IPS-18a (cell line): ENCODE data around the gene RAP1A.
"Not testable (repeated sequence)": the region's sequence is repeated elsewhere in the genome, so short reads cannot be mapped to it uniquely, and the experiment has no call there.

ENCODE experiments used
- H3K27ac ChIP-seq: one replicate; pipeline ENCODE4 v1.5.1; 2013; ENCODE audit warnings: low read length
- H3K27me3 ChIP-seq: one replicate; pipeline ENCODE4 v1.6.1; 2013; ENCODE audit warnings: mild to moderate bottlenecking, low read length; ENCODE audit not compliant: control insufficient read depth, insufficient read depth
- H3K36me3 ChIP-seq: one replicate; pipeline ENCODE4 v1.6.1; 2013; ENCODE audit warnings: low read depth, low read length; ENCODE audit not compliant: control insufficient read depth
- H3K4me1 ChIP-seq: one replicate; pipeline ENCODE4 v1.6.1; 2013; ENCODE audit warnings: low read depth, low read length; ENCODE audit not compliant: control insufficient read depth
- H3K4me3 ChIP-seq: one replicate; pipeline ENCODE4 v1.5.1; 2013; ENCODE audit warnings: low read length
- H3K9ac ChIP-seq: one replicate; pipeline ENCODE4 v1.6.1; 2013; ENCODE audit warnings: mild to moderate bottlenecking, low read length, moderate library complexity
- H3K9me3 ChIP-seq: one replicate; pipeline ENCODE4 v1.6.1; 2013; ENCODE audit warnings: low read depth, low read length; ENCODE audit not compliant: control insufficient read depth

The RAP1A gene

DNA sequence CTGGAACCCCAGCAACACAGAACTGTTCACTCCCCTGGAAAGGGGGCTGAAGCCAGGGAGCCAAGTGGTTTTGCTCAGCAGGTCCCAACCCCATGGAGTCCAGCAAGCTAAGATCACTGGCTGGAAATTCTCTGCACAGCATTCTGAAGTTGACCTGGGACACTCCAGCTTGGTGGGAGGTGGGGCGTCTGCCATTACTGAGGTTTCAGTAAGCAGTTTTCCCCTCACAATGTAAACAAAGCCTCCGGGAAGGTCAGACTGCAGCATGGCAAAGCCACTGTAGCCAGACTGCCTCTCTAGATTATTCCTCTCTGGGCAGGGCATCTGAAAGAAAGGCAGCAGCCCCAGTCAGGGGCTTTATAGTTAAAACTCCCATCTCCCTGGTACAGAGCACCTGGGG lies 60.0 kb downstream of the RAP1A start:
- no peaks in the 10 kb centered on the region for H3K4me1 ChIP-seq
- H3K4me3 ChIP-seq: no peak overlapping the region
- no peaks in the 10 kb centered on the region for H3K27me3 ChIP-seq
- no peaks in the 10 kb centered on the region for H3K36me3 ChIP-seq
- H3K9ac ChIP-seq: no peak overlapping the region
- peaks cover 2% of the 10 kb centered on the region for H3K9me3 ChIP-seq
- no peak overlapping the region for H3K27ac ChIP-seq

DNA sequence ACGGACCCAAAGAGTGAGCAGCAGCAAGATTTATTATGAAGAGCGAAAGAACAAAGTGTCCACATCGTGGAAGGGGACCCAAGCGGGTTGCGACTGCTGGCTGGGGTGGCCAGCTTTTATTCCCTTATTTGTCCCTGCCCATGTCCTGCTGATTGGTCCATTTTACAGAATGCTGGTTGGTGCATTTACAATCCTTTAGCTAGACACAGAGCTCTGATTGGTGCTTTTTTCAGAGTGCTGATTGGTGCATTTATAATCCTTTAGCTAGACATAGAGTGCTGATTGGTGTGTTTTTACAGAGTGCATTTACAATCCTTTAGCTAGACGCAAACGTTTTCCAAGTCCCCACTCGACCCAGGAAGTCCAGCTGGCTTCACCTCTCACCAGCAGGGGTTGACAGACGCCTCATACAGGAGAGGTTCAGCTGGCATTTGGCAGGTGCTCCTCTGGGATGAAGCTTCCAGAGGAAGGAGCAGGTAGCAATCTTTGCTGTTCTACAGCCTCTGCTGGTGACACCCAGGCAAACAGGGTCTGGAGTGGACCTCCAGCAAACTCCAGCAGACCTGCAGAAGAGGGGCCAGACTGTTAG lies 60.7 kb downstream of the RAP1A start:
- H3K9me3 ChIP-seq, H3K9ac ChIP-seq, H3K36me3 ChIP-seq, H3K27ac ChIP-seq, H3K4me3 ChIP-seq, H3K4me1 ChIP-seq, H3K27me3 ChIP-seq: not testable (repeated sequence)

DNA sequence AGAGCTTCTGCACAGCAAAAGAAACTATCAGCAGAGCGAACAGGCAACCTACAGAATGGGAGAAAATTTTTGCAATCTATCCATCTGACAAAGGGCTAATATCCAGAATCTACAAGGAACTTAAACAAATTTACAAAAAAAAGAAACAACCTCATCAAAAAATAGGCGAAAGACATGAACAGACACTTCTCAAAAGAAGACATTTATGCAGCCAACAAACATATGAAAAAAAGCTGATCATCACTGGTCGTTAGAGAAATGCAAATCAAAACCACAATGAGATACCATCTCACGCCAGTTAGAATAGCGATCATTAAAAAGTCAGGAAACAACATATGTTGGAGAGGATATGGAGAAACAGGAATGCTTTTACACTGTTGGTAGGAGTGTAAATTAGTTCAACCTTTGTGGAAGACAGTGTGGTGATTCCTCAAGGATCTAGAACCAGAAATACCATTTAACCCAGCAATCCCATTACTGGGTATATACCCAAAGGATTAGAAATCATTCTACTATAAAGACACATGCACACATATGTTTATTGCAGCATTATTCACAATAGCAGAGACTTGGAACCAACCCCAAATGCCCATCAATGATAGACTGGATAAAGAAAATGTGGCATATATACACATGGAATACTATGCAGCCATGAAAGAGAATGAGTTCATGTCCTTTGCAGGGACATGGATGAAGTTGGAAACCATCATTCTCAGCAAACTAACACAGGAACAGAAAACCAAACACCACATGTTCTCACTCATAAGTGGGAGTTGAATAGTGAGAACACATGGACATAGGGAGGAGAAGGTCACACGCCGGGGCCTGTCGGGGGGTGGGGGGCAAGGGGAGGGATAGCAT lies 65.9 kb downstream of the RAP1A start:
- H3K27ac ChIP-seq, H3K27me3 ChIP-seq, H3K9me3 ChIP-seq, H3K9ac ChIP-seq, H3K4me3 ChIP-seq, H3K36me3 ChIP-seq, H3K4me1 ChIP-seq: not testable (repeated sequence)

DNA sequence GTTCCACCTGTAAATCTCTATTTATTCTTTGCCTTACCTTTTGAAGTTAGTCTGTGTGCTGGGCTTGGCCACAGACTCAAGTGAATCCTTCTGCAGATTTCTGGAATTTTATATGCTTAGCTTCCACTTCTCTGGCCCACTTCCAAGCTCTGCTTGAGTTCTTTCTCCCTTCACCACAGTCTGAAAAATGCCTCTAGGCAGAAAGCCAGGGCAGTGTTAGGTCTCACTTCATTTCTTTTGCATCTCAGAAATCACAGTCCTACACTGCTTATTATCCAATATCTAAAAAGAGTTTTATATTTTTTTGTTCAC lies 70.7 kb downstream of the RAP1A start:
- no peak overlapping the region for H3K4me3 ChIP-seq
- H3K9me3 ChIP-seq: no peaks in the 10 kb centered on the region
- no peaks in the 10 kb centered on the region for H3K4me1 ChIP-seq
- H3K27me3 ChIP-seq: no peaks in the 10 kb centered on the region
- no peak overlapping the region for H3K27ac ChIP-seq
- H3K9ac ChIP-seq: no peak overlapping the region
- peaks cover 2% of the 10 kb centered on the region for H3K36me3 ChIP-seq

DNA sequence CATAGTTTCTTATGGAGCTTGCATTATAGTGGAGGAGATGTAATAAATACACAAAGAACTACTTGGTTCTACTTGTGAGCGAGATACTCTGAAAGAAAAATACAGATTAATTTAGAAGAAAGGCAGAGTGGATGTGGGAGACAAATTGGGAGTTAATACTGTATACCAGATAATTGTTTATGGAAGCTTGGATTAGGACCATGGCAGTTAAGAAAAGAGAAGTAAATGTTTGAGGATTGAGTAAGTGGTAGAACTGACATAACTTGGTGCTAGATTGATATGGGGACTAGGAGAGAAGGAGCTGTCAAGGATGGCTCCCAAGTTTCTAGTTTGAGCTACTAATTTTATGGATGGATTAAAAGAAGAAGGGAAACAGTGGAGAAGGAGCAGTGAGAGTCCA lies 72.3 kb downstream of the RAP1A start:
- peaks cover 3% of the 10 kb centered on the region for H3K36me3 ChIP-seq
- H3K4me3 ChIP-seq: no peak overlapping the region
- no peaks in the 10 kb centered on the region for H3K9me3 ChIP-seq
- H3K27ac ChIP-seq: no peak overlapping the region
- no peaks in the 10 kb centered on the region for H3K27me3 ChIP-seq
- H3K9ac ChIP-seq: no peak overlapping the region
- no peaks in the 10 kb centered on the region for H3K4me1 ChIP-seq

DNA sequence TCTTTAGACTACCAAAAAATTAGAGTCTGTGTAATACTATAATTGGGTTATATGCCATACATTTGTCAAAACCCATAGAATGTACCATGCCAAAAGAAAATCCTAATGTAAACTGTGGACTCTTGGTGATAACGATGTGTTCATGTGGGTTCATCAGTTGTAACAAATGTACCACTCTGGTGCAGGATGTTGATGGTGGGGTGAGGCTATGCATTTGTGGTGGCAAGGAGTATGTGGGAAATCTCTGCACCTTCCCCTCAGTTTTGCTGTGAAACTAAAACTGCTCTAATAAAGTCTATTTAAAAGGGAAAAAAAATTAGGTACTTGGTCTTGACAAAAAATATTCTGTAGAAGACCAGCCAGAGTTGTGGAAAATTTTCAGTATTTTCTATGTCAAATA lies 76.2 kb downstream of the RAP1A start:
- no peaks in the 10 kb centered on the region for H3K4me1 ChIP-seq
- no peak overlapping the region for H3K27ac ChIP-seq
- H3K9ac ChIP-seq: no peak overlapping the region
- peaks cover 28% of the 10 kb centered on the region for H3K36me3 ChIP-seq
- H3K4me3 ChIP-seq: no peak overlapping the region
- H3K27me3 ChIP-seq: no peaks in the 10 kb centered on the region
- no peaks in the 10 kb centered on the region for H3K9me3 ChIP-seq

DNA sequence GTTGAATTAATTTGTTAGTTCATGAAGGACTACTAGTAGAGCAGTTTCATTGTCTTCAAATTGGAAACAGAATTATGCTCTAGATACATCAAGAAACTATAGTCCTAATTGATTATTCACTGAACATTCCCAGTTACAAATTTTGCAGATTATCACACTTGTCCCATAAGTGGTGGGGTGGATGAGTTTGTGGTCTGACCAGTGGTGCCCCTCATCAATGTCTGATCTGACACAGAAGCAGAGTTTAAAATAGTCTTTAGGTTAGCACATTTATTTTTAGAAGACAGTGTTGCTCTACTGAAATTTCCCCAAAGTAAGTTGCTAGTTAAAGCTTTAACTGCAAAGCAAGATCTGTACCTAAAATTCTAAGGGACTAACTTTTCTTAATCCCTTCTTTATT lies 76.7 kb downstream of the RAP1A start:
- H3K4me3 ChIP-seq: no peak overlapping the region
- H3K9ac ChIP-seq: no peak overlapping the region
- H3K27me3 ChIP-seq: no peaks in the 10 kb centered on the region
- no peaks in the 10 kb centered on the region for H3K4me1 ChIP-seq
- no peaks in the 10 kb centered on the region for H3K9me3 ChIP-seq
- H3K36me3 ChIP-seq: peaks cover 28% of the 10 kb centered on the region
- no peak overlapping the region for H3K27ac ChIP-seq

DNA sequence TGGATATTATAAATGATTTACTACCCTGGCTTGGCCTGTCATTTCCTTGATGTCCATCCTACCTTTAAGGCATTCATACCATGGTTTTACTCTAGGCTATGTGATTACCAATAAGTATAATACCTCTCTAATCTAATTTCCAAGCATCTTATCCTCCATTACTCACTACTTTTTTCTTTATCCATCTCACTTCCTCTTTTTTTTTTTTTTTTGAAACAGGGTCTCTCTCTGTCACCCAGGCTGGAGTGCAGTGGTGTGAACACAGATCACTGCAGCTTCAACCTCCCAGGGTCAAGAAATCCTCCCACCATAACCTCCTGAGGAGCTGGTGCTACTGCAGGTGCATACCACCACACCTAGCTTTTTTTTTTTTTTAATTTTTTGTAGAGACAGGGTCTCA lies 79.7 kb downstream of the RAP1A start:
- Histone ChIP-seq H3K27me3 (no peaks in the 10 kb centered on the region), H3K27ac (no peak overlapping the region), H3K4me1 (no peaks in the 10 kb centered on the region), H3K9me3 (no peaks in the 10 kb centered on the region), H3K36me3 (peaks cover 36% of the 10 kb centered on the region), H3K9ac (no peak overlapping the region), H3K4me3 (no peak overlapping the region)

DNA sequence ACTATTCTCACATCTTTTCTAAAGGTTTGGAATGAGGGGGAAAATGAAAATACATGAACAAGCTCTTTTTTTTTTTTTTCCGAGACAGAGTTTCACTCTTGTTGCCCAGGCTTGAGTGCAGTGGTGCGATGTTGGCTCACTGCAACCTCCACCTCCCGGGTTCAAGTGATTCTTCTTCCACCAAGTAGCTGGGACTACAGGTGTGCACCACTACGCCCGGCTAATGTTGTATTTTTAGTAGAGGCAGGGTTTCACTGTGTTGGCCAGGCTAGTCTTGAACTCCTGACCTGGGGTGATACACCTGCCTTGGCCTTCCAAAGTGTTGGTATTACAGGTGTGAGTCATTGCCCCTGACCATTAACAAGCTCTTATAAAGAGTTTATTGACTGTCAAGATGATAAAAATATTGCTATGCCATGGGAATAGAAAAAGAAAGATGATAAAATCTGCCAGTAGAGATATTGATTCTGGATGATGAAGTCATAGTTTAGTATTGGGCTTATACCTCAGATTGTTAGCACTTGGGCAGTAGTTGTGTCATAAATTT lies 83.0 kb downstream of the RAP1A start:
- Histone ChIP-seq H3K36me3 (peaks cover 44% of the 10 kb centered on the region), H3K4me1 (no peaks in the 10 kb centered on the region), H3K9ac (no peak overlapping the region), H3K27ac (no peak overlapping the region), H3K4me3 (no peak overlapping the region), H3K27me3 (no peaks in the 10 kb centered on the region), H3K9me3 (no peaks in the 10 kb centered on the region)

DNA sequence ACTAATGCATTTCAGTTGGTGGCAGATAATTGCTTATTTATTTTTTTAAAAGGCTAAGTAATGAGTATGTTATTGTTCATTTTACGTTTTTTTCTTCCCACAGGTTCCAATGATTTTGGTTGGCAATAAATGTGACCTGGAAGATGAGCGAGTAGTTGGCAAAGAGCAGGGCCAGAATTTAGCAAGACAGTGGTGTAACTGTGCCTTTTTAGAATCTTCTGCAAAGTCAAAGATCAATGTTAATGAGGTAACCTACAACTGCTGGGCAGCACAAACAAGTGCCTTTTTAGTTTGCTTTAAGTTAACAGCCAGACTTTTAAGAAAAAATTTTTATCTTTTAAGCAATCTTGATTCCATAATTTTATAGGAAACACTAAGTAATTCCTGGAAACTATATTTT lies 84.7 kb downstream of the RAP1A start:
- Histone ChIP-seq H3K36me3 (peaks cover 50% of the 10 kb centered on the region), H3K9me3 (no peaks in the 10 kb centered on the region), H3K4me3 (no peak overlapping the region), H3K4me1 (no peaks in the 10 kb centered on the region), H3K27me3 (no peaks in the 10 kb centered on the region), H3K9ac (no peak overlapping the region), H3K27ac (no peak overlapping the region)

DNA sequence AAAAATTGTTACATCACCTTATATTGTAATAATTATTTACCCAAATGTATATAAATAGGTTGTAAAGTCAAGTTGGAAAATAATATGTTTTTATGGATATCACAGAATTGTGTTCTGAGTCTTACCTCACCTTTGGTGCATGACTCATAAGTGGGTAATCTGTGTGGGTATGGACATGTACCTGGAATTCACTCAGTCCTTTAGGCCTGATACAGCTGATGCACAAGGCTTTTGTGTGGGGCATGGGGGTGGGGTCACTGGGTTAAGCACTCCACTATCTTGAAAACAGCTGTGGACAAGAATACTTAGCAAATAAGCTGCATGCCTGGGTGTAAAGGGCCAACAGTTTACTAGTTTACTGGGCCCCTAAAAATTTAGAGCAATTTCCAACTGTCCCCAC lies 85.2 kb downstream of the RAP1A start:
- Histone ChIP-seq H3K9ac (no peak overlapping the region), H3K4me3 (no peak overlapping the region), H3K27me3 (no peaks in the 10 kb centered on the region), H3K9me3 (no peaks in the 10 kb centered on the region), H3K27ac (no peak overlapping the region), H3K36me3 (peaks cover 46% of the 10 kb centered on the region), H3K4me1 (no peaks in the 10 kb centered on the region)

DNA sequence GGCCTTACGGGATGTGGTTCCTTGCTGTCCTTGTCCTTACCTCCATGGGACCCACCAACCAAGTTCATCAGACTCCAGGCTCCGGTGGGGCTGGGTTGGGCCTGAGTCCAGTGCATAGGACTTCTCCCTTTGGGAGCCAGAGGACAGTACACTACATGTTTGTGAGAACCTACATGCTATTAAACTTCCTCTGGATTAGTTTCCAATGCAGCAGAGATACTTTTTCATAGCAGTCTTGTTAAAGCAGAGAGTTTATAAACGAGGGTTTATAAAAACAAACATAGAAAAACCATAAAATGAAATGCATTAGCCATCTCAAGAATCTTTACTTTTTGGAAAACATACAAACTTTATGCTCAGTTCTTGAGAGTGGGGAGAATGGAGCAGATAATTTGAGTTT lies 86.3 kb downstream of the RAP1A start:
- no peaks in the 10 kb centered on the region for H3K9me3 ChIP-seq
- no peak overlapping the region for H3K27ac ChIP-seq
- no peak overlapping the region for H3K9ac ChIP-seq
- no peaks in the 10 kb centered on the region for H3K4me1 ChIP-seq
- H3K27me3 ChIP-seq: no peaks in the 10 kb centered on the region
- H3K4me3 ChIP-seq: no peak overlapping the region
- H3K36me3 ChIP-seq: peaks cover 36% of the 10 kb centered on the region
